PFSK-1 (cell line): ENCODE data around the gene MAP2.

Experiments used
- FOXP2 ChIP-seq: optimal IDR thresholded peaks from 2 replicates; pipeline ENCODE3; 2011; ENCODE audit warnings: borderline replicate concordance, control low read depth, inconsistent platforms; ENCODE audit not compliant: insufficient read depth; ENCODE audit errors: extremely low read length, extremely low read depth
- POLR2AphosphoS5 ChIP-seq: IDR thresholded peaks from 2 replicates; pipeline ENCODE4 v1.6.1; 2012; ENCODE audit warnings: low read depth, mild to moderate bottlenecking, control low read depth, low read length, moderate library complexity
- REST ChIP-seq, 2 experiments: IDR thresholded peaks; 2 replicates each; pipeline versions ENCODE4 v1.6.1 to v1.8.0; 2011 to 2012; ENCODE audit warnings: low read depth in 2 of 2, low read length in 2 of 2, control low read depth in 1 of 2, inconsistent platforms in 1 of 2, mild to moderate bottlenecking in 1 of 2, moderate library complexity in 1 of 2; ENCODE audit not compliant: insufficient read depth in 1 of 2
- SIN3A ChIP-seq: IDR thresholded peaks from 2 replicates; pipeline ENCODE4 v1.6.1; 2012; ENCODE audit warnings: mild to moderate bottlenecking, low read length, moderate library complexity, borderline replicate concordance; ENCODE audit not compliant: insufficient read depth
- TAF1 ChIP-seq: IDR thresholded peaks from 2 replicates; pipeline ENCODE4 v1.6.1; 2012; ENCODE audit warnings: low read length, control low read depth, borderline replicate concordance; ENCODE audit not compliant: insufficient read depth

- TF ChIP-seq SIN3A (no peak), POLR2AphosphoS5 (no peak), TAF1 (no peak), REST (IDR thresholded peaks at IDR 0.05; ENCODE audit: insufficient read depth in 1 of 2, low read depth in 2 of 2, low read length in 2 of 2) (no peak), FOXP2 (no peak)
Observed at GRCh38 chr2:209395652-209396051, 28.2 kb upstream of the MAP2 start.
